ENCODE results near the gene ZMYND11.
A peak's percentile ranks its signal among the peaks of the same experiment; 100 is the strongest.

Gene ZMYND11

GRCh38 chr10:135132-135600 is at the start of gene ZMYND11:
Gene ZMYND11 (plus strand): TSS chr10:135455. CDS start chr10:180013, 44,558 bp downstream.
- peak in 42 of 56 donors; percentile 6 to 75 (median 46) for DNase-seq

GRCh38 chr10:86031-86430 is 49.2 kb upstream of the ZMYND11 start:
- DNase-seq, result no peak

GRCh38 chr10:87177-88080 is 47.8 kb upstream of the ZMYND11 start:
- no peak for DNase-seq

- DNase-seq, result no peak
Measured at GRCh38 chr10:88253-88652, 47.0 kb upstream of the ZMYND11 start.

- no peak for DNase-seq
Measured at GRCh38 chr10:89248-89647, 46.0 kb upstream of the ZMYND11 start.

- no peak for DNase-seq
Measured at GRCh38 chr10:90161-90560, 45.1 kb upstream of the ZMYND11 start.

- DNase-seq, result no peak
Measured at GRCh38 chr10:91313-91712, 43.9 kb upstream of the ZMYND11 start.

GRCh38 chr10:92153-92552 is 43.1 kb upstream of the ZMYND11 start:
- DNase-seq, result no peak

GRCh38 chr10:92846-93245 is 42.4 kb upstream of the ZMYND11 start:
- DNase-seq, result no peak

- no peak for DNase-seq
Measured at GRCh38 chr10:94613-95012, 40.6 kb upstream of the ZMYND11 start.

- DNase-seq, result no peak
Measured at GRCh38 chr10:95356-96115, 39.7 kb upstream of the ZMYND11 start.

GRCh38 chr10:96466-96865 is 38.8 kb upstream of the ZMYND11 start:
- DNase-seq, result no peak

- no peak for DNase-seq
Measured at GRCh38 chr10:104416-104815, 30.8 kb upstream of the ZMYND11 start.

GRCh38 chr10:104862-105565 is 30.2 kb upstream of the ZMYND11 start:
- DNase-seq, result no peak

- DNase-seq, result no peak
Measured at GRCh38 chr10:105806-106205, 29.4 kb upstream of the ZMYND11 start.

- no peak for DNase-seq
Measured at GRCh38 chr10:106740-107139, 28.5 kb upstream of the ZMYND11 start.

GRCh38 chr10:112246-112645 is 23.0 kb upstream of the ZMYND11 start:
- no peak for DNase-seq

- no peak for DNase-seq
Measured at GRCh38 chr10:124874-125273, 10.4 kb upstream of the ZMYND11 start.

GRCh38 chr10:127612-128432 is 7.4 kb upstream of the ZMYND11 start:
- DNase-seq, result peak in 4 of 56 donors; percentile 11 to 37 (median 22)

GRCh38 chr10:129810-130209 is 5.4 kb upstream of the ZMYND11 start:
- DNase-seq, result no peak

All from amygdala (tissue), 56 donors.